PC-9 (cell line): ENCODE measurements around the gene ZSWIM3. TPM values are rescaled to one million over a fixed set of nuclear protein-coding genes. Genes with fewer than 3 reads are reported as not detected.

ENCODE experiments used
- BruUV-seq: library from RNA; stranded (reverse); fragments of 400-500 nt; replicated peaks from 2 replicates; lab custom pipeline; 2021; lab: Mats Ljungman, UMichigan
- CTCF ChIA-PET: fragments of 300-600 bp; sonication (Branson Sonifier 250); formaldehyde crosslinking; loops from one replicate; lab custom pipeline; 2022; ENCODE audit warnings: antibody characterized with exemption; lab: Charles Lee
- POLR2A ChIA-PET: fragments of 300-600 bp; sonication (Branson Sonifier 250); formaldehyde crosslinking; loops from one replicate; lab custom pipeline; 2022; ENCODE audit warnings: antibody characterized with exemption; ENCODE audit not compliant: unreplicated experiment; lab: Charles Lee
- DNase-seq, 2 experiments: peaks; one replicate each; pipeline versions ENCODE4 v3.0.0 to v3.0.0-alpha.2; 2015 to 2022; ENCODE audit warnings: mixed read lengths in 1 of 2
- H2AFZ ChIP-seq: fragments of 200-600 bp; sonication (generic); 2 replicates; pipeline ENCODE4 v1.8.1; 2017; ENCODE audit warnings: antibody characterized with exemption
- H3F3A ChIP-seq: fragments of 200-600 bp; sonication (generic); 2 replicates; pipeline ENCODE4 v1.8.1; 2017; ENCODE audit warnings: antibody characterized with exemption, mild to moderate bottlenecking, low read depth; ENCODE audit not compliant: insufficient read depth
- H3K27ac ChIP-seq: fragments of 200-600 bp; sonication (generic); 2 replicates; pipeline ENCODE4 v1.6.1; 2016; ENCODE audit warnings: mixed run types
- H3K27me3 ChIP-seq: fragments of 200-600 bp; sonication (generic); 2 replicates; pipeline ENCODE4 v1.6.1; 2016; ENCODE audit warnings: low read depth, mixed run types; ENCODE audit not compliant: insufficient read depth
- H3K36me3 ChIP-seq: fragments of 200-600 bp; sonication (generic); 2 replicates; pipeline ENCODE4 v1.6.1; 2016; ENCODE audit warnings: low read depth, mixed run types
- H3K4me1 ChIP-seq: fragments of 200-600 bp; sonication (generic); replicated peaks from 2 replicates; pipeline ENCODE4 v1.6.1; 2016; ENCODE audit warnings: mixed run types; ENCODE audit not compliant: insufficient read depth
- H3K4me2 ChIP-seq: fragments of 200-600 bp; sonication (generic); 2 replicates; pipeline ENCODE4 v1.6.1; 2017; ENCODE audit warnings: mixed run types
- H3K4me3 ChIP-seq: fragments of 200-600 bp; sonication (generic); 2 replicates; pipeline ENCODE4 v1.6.1; 2016; ENCODE audit warnings: mixed run types
- H3K79me2 ChIP-seq: fragments of 200-600 bp; sonication (generic); 2 replicates; pipeline ENCODE4 v1.6.1; 2017; ENCODE audit warnings: low read depth, mixed run types
- H3K9me2 ChIP-seq: fragments of 200-600 bp; sonication (generic); 2 replicates; pipeline ENCODE4 v1.8.1; 2017; ENCODE audit warnings: mild to moderate bottlenecking; ENCODE audit not compliant: insufficient read depth
- H3K9me3 ChIP-seq: fragments of 200-600 bp; sonication (generic); 2 replicates; pipeline ENCODE4 v1.8.1; 2016; ENCODE audit warnings: low read depth; ENCODE audit not compliant: insufficient read depth
- H4K20me1 ChIP-seq: fragments of 200-600 bp; sonication (generic); 2 replicates; pipeline ENCODE4 v1.8.1; 2017; ENCODE audit not compliant: insufficient read depth
- CTCF ChIP-seq: fragments of 200-600 bp; sonication (generic); conservative IDR thresholded peaks from 2 replicates; pipeline ENCODE4 v1.6.1; 2017; ENCODE audit warnings: mixed run types, antibody characterized with exemption, mild to moderate bottlenecking, moderate library complexity
- EZH2 ChIP-seq: fragments of 200-600 bp; sonication (generic); IDR thresholded peaks from 2 replicates; pipeline ENCODE4 v1.8.0; 2017; ENCODE audit warnings: antibody characterized with exemption, low read depth
- intact Hi-C: fragments of 100-400 bp; cut with micrococcal nuclease; formaldehyde crosslinking; loops from one replicate; pipeline ENCODE4 v1.10.0; 2022; ENCODE audit not compliant: unreplicated experiment
- total RNA-seq: library from RNA; stranded (reverse); gene quantifications from 2 replicates; pipeline ENCODE4 v1.2.3, GENCODE V29; 2021

ZSWIM3 gene
- total RNA-seq, 1 experiment from 2014 or later, result 2.7 TPM

- CTCF ChIA-PET, result no interaction called here
- Histone ChIP-seq H4K20me1 (peaks cover 9% of the 10 kb centered on the region), H3K79me2 (peaks cover 6% of the 10 kb centered on the region), H3K36me3 (peaks cover 15% of the 10 kb centered on the region), H3K4me3 (no peak overlapping the region), H3K4me1 (peaks cover 18% of the 10 kb centered on the region), H3F3A (peaks cover 32% of the 10 kb centered on the region), H3K27me3 (no peaks in the 10 kb centered on the region), H3K27ac (0 out of 2 replicates have a peak overlapping the region, but pooled peaks have one; percentile 7), H3K9me2 (no peaks in the 10 kb centered on the region), H3K9me3 (no peaks in the 10 kb centered on the region), H2AFZ (no peak overlapping the region), H3K4me2 (no peak overlapping the region)
- no TSS peak for BruUV-seq
- POLR2A ChIA-PET, result no interaction called here
- no peak for DNase-seq
- intact Hi-C loops, result no loop called here
- TF ChIP-seq EZH2 (no peak), CTCF (no peak)
Measured at GRCh38 chr20:45907219-45907948, 50.0 kb downstream of the ZSWIM3 start.

- BruUV-seq, result no TSS peak
- no peak overlapping the region for H3K4me2 ChIP-seq
- intact Hi-C loops, result no loop called here
- H3K36me3 ChIP-seq, result peaks cover 15% of the 10 kb centered on the region
- H2AFZ ChIP-seq, result no peak overlapping the region
- no peak overlapping the region for H3K27ac ChIP-seq
- peaks cover 9% of the 10 kb centered on the region for H4K20me1 ChIP-seq
- peaks cover 6% of the 10 kb centered on the region for H3K79me2 ChIP-seq
- peaks cover 18% of the 10 kb centered on the region for H3K4me1 ChIP-seq
- TF ChIP-seq CTCF (no peak), EZH2 (no peak)
- DNase-seq, result no peak
- H3K9me2 ChIP-seq, result no peaks in the 10 kb centered on the region
- no peaks in the 10 kb centered on the region for H3K27me3 ChIP-seq
- no peaks in the 10 kb centered on the region for H3K9me3 ChIP-seq
- ChIA-PET CTCF (no interaction called here), POLR2A (interaction anchor here (0.6 kb wide), 1 partner anchor 34 kb away, joined by 3 read pairs; no protein-coding TSS in a partner anchor)
- H3F3A ChIP-seq, result peaks cover 32% of the 10 kb centered on the region
- no peak overlapping the region for H3K4me3 ChIP-seq
Measured at GRCh38 chr20:45908084-45908483, 50.7 kb downstream of the ZSWIM3 start.

- H3K27ac ChIP-seq, result no peak overlapping the region
- BruUV-seq, result no TSS peak
- no peaks in the 10 kb centered on the region for H3K9me2 ChIP-seq
- peaks cover 24% of the 10 kb centered on the region for H3K4me1 ChIP-seq
- H3K79me2 ChIP-seq, result peaks cover 6% of the 10 kb centered on the region
- no peak overlapping the region for H2AFZ ChIP-seq
- H3K4me3 ChIP-seq, result no peak overlapping the region
- no peak overlapping the region for H3K4me2 ChIP-seq
- DNase-seq, result no peak
- peaks cover 29% of the 10 kb centered on the region for H3F3A ChIP-seq
- H3K9me3 ChIP-seq, result no peaks in the 10 kb centered on the region
- no peaks in the 10 kb centered on the region for H3K27me3 ChIP-seq
- peaks cover 9% of the 10 kb centered on the region for H4K20me1 ChIP-seq
- TF ChIP-seq CTCF (no peak), EZH2 (no peak)
- ChIA-PET CTCF (no interaction called here), POLR2A (no interaction called here)
- intact Hi-C loops, result no loop called here
- H3K36me3 ChIP-seq, result peaks cover 11% of the 10 kb centered on the region
Measured at GRCh38 chr20:45909336-45909808, 52.0 kb downstream of the ZSWIM3 start.
